Activated naive CD4-positive, alpha-beta T cell treated with anti-CD3 and anti-CD28 coated beads, Interleukin-2, amount 50 U/mL, for 72 hours (primary cell): ENCODE data around the gene CT45A1. TPM values are rescaled to one million over a fixed set of nuclear protein-coding genes. Genes with fewer than 3 reads are reported as not detected.
A peak's percentile ranks its signal among the peaks of the same experiment; 100 is the strongest.
"Not testable (repeated sequence)": the region's sequence is repeated elsewhere in the genome, so short reads cannot be mapped to it uniquely, and the experiment has no call there.

Experiments
- ATAC-seq, 2 donors: fragments of 150-1000 bp; cut with Tn5 transposase; 2 replicates each; pipeline ENCODE4 v1.10.0; 2021; ENCODE audit warnings: mild to moderate bottlenecking in 2 of 2, moderate library complexity in 2 of 2
- DNase-seq, 2 donors: peaks; one replicate each; pipeline ENCODE4 v3.0.0; 2021 to 2022; ENCODE audit warnings: low spot score in 2 of 2
- H3K27ac Mint-ChIP-seq, 2 donors: one replicate each; pipeline ENCODE4 v1.8.0; 2022; ENCODE audit warnings: mild to moderate bottlenecking in 2 of 2, mixed read lengths in 2 of 2
- H3K36me3 Mint-ChIP-seq, 2 donors: one replicate each; pipeline ENCODE4 v1.8.0; 2022; ENCODE audit warnings: mixed read lengths in 2 of 2
- H3K9me3 Mint-ChIP-seq, 2 donors: one replicate each; pipeline ENCODE4 v1.8.0; 2022; ENCODE audit warnings: mixed read lengths in 2 of 2
- total RNA-seq, 2 donors: library from RNA; stranded (reverse); gene quantifications; one replicate each; pipeline ENCODE4 v1.2.3, GENCODE V29; 2022

CT45A1 gene
- total RNA-seq: not detected

GRCh38 chrX:135713183-135713689 lies at the start of gene CT45A1:
Gene CT45A1, plus strand, starts transcription at chrX:135713639. Its CDS starts 5,302 bp downstream, at chrX:135718941.
- ATAC-seq, H3K36me3 Mint-ChIP-seq: not testable (repeated sequence)
- DNase-seq: peak in 1 of 2 donors; percentile 31

GRCh38 chrX:135672979-135673378 lies 40.5 kb upstream of the CT45A1 start:
- not testable (repeated sequence) for ATAC-seq, H3K36me3 Mint-ChIP-seq, H3K9me3 Mint-ChIP-seq, DNase-seq, H3K27ac Mint-ChIP-seq

More at GRCh38 chrX:135713183-135713689, at the start of gene CT45A1:
- H3K9me3 Mint-ChIP-seq, H3K27ac Mint-ChIP-seq: not testable (repeated sequence)

- Mint-ChIP-seq H3K27ac (no peak overlapping the region), H3K36me3 (no peaks in the 10 kb centered on the region), H3K9me3 (no peaks in the 10 kb centered on the region)
- ATAC-seq (no peak), DNase-seq (peak in 1 of 2 donors; percentile 7)
Observed at GRCh38 chrX:135688137-135688536, 25.3 kb upstream of the CT45A1 start.

GRCh38 chrX:135695471-135695870 lies 18.0 kb upstream of the CT45A1 start:
- DNase-seq (no peak), ATAC-seq (no peak)
- no peaks in the 10 kb centered on the region for H3K36me3 Mint-ChIP-seq
- H3K27ac Mint-ChIP-seq: no peak overlapping the region
- H3K9me3 Mint-ChIP-seq: no peaks in the 10 kb centered on the region

- no peak for ATAC-seq
- Mint-ChIP-seq H3K36me3 (no peaks in the 10 kb centered on the region), H3K27ac (no peak overlapping the region), H3K9me3 (no peaks in the 10 kb centered on the region)
- no peak for DNase-seq
Observed at GRCh38 chrX:135697601-135698000, 15.8 kb upstream of the CT45A1 start.

GRCh38 chrX:135698924-135699323 lies 14.5 kb upstream of the CT45A1 start:
- Mint-ChIP-seq H3K36me3 (no peaks in the 10 kb centered on the region), H3K9me3 (no peaks in the 10 kb centered on the region), H3K27ac (no peak overlapping the region)
- DNase-seq (no peak), ATAC-seq (no peak)

- ATAC-seq: peak; percentile 36 to 47
- Mint-ChIP-seq H3K27ac (no peak overlapping the region), H3K36me3 (no peaks in the 10 kb centered on the region), H3K9me3 (no peaks in the 10 kb centered on the region)
- DNase-seq: peak in 1 of 2 donors; percentile 54
Observed at GRCh38 chrX:135707880-135708279, 5.6 kb upstream of the CT45A1 start.

- ATAC-seq (no peak), DNase-seq (no peak)
- Mint-ChIP-seq H3K9me3 (no peaks in the 10 kb centered on the region), H3K36me3 (no peaks in the 10 kb centered on the region), H3K27ac (no peak overlapping the region)
Observed at GRCh38 chrX:135713795-135714194, 356 bp downstream of the CT45A1 start.

GRCh38 chrX:135734666-135735065 lies 21.2 kb downstream of the CT45A1 start:
- not testable (repeated sequence) for H3K9me3 Mint-ChIP-seq, DNase-seq, ATAC-seq, H3K36me3 Mint-ChIP-seq, H3K27ac Mint-ChIP-seq

GRCh38 chrX:135737366-135738071 lies 24.1 kb downstream of the CT45A1 start:
- no peak for ATAC-seq
- H3K27ac Mint-ChIP-seq: no peak overlapping the region
- H3K36me3 Mint-ChIP-seq: no peaks in the 10 kb centered on the region
- DNase-seq: no peak
- H3K9me3 Mint-ChIP-seq: no peaks in the 10 kb centered on the region

GRCh38 chrX:135740681-135741149 lies 27.3 kb downstream of the CT45A1 start:
- H3K36me3 Mint-ChIP-seq: no peaks in the 10 kb centered on the region
- H3K27ac Mint-ChIP-seq: no peak overlapping the region
- peak; percentile 51 to 52 for DNase-seq
- no peaks in the 10 kb centered on the region for H3K9me3 Mint-ChIP-seq
- ATAC-seq: peak; percentile 69 to 81

GRCh38 chrX:135741192-135741715 lies 27.8 kb downstream of the CT45A1 start:
- H3K27ac Mint-ChIP-seq: no peak overlapping the region
- ATAC-seq (no peak), DNase-seq (no peak)
- no peaks in the 10 kb centered on the region for H3K36me3 Mint-ChIP-seq
- H3K9me3 Mint-ChIP-seq: no peaks in the 10 kb centered on the region

GRCh38 chrX:135744739-135745138 lies 31.3 kb downstream of the CT45A1 start:
- DNase-seq, H3K27ac Mint-ChIP-seq, ATAC-seq, H3K36me3 Mint-ChIP-seq, H3K9me3 Mint-ChIP-seq: not testable (repeated sequence)

GRCh38 chrX:135768091-135768490 lies 54.7 kb downstream of the CT45A1 start, which contains the start of gene CT45A3:
Gene CT45A3, minus strand, starts transcription at chrX:135768191. Its CDS starts 3,747 bp downstream, at chrX:135764444.
- not testable (repeated sequence) for DNase-seq, ATAC-seq, H3K36me3 Mint-ChIP-seq, H3K9me3 Mint-ChIP-seq, H3K27ac Mint-ChIP-seq
